Stimulated activated CD8-positive, alpha-beta memory T cell treated with anti-CD3 and anti-CD28 coated beads, Interleukin-15, amount 100 ng/mL, for 4 hours (primary cell): ENCODE results near the gene ELN.
A peak's percentile ranks its signal among the peaks of the same experiment; 100 is the strongest.

Experiments used
- DNase-seq, 2 donors: peaks; one replicate each; pipeline ENCODE4 v3.0.0-alpha.2; 2020; ENCODE audit warnings: low read depth in 2 of 2

Gene ELN

DNA sequence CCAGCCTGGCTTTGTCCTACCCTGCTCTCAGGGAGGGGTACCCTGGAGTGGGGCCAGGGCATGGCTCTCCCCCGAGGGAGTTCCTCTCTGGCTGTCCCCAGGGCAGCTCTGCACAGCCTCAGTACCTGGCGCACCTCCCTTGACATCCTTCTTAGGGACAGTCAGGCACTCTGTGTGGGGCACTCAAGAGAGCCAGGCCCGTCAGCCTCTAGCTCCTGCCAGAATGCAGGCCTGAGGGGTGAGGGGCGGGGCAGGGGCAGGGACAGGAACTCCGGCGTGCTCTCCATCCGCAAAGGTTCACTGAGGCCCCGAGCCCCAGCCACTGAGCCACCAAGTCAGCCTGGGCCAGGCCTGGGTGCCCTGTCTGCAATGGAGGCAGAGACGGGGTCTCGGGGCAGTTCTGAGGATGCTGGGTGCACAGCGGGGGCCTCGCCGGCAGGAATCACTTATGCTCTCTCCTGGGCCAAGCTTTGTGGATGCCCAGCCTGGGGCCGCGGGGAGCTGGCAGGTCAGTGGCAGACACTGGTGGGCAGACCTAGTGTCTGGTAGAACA lies 65.8 kb downstream of the ELN start:
- no peak for DNase-seq

DNA sequence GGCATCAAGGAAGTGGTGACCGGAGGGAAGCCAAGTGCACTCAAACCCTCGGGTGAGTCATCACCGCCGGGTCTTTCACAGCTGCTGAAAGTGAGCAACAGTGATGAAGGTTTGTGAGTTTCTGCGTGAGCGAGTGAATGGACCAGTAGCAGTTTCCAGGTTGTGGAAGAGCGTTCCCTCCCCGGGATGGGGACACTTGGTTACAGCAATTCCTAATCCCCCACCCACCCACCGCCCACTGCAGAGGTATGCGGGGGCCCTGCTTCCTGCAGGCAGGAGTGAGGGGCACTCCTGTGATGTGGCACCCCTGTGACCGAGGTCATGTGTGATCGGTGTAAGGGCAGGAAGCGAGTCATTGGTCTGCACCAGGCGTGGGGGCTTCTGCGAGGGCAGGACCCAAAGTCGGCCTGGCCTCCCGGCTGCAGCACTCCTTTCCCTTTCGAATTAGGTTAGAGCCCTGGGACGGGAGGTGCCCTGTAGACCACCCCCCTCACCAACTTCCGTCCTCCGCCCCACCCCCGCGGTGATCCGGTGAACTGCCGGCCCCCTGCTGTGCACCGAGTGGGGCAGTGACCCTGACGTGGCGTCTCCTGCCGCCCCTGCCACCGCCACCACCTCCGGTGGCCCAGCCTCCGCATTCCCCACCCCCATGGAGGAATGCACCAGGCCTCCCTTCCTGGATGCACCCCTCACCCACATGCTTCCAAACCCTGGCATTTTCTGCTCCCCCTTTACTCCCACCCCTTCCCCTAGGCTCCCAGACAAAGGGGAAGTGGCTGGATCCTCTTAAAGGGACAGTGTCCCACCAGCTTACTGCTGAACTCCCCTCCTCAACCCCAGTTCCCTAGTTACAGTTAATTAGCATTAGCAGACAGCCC lies 66.5 kb downstream of the ELN start:
- DNase-seq: peak; percentile 63 to 64

DNA sequence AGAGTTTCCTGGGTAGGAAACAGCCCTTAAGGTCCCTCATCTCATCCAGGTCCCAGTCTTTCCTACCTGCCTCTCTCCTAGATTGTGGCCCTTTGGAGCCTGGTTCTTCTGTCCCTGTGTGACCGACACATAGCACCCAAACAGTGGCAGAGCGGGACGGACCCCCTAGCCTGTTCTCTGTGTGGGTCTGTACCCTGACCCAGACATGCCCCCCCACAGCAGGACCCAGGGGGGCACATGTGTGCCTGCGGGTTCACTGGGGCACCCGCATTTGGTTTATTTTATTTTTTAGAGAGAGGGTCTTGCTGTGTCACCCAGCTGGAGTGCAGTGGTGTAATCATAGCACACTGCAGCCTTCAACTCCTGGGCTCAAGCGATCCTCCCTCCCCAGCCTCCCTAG lies 67.2 kb downstream of the ELN start:
- DNase-seq: no peak

DNA sequence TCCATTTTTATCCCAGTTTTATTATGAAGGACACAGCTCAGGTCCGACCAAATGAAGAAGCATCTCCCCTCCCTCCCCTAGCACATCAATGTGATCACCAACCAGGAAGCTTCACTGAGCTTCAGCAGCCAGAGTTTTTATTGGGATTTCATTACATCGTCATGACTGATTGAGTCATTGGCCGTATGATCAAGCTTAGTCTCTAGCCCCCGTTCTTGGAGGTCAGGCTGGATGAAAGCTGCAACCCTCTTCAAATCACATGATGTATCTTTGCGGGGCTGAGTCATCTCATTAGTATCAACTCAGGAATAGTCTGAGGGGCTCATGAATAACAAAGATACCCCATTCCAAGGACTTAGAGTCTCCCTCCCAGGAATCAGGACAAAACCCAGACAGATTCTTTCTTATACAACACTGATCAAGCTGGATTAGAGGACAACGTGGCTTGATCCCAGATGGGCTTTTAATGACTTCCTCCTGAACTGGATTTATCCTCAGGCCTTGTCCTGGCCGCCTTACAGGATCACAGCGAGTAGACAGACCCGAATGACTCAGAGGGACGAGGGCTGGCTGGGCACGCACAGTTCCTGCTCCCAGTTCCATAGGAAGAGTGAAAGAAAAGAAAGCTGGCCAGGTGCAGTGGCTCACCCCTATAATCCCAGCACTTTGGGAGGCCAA lies 70.1 kb downstream of the ELN start:
- DNase-seq: no peak

DNA sequence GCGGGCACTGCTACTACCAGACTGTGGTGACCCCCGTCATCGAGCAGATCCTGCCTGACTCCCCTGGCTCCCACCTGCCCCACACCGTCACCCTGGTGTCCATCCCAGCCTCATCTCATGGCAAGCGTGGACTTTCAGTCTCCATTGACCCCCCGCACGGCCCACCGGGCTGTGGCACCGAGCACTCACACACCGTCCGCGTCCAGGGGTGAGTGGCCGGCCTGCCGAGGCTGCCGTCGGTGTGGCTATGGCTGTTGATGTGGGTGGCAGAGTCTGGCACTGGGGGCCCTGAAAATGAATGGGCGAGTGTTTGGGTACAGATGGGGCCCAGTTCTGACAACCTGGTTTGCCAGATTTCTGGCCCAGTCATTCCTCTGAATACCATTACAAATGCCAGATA lies 71.1 kb downstream of the ELN start:
- no peak for DNase-seq

DNA sequence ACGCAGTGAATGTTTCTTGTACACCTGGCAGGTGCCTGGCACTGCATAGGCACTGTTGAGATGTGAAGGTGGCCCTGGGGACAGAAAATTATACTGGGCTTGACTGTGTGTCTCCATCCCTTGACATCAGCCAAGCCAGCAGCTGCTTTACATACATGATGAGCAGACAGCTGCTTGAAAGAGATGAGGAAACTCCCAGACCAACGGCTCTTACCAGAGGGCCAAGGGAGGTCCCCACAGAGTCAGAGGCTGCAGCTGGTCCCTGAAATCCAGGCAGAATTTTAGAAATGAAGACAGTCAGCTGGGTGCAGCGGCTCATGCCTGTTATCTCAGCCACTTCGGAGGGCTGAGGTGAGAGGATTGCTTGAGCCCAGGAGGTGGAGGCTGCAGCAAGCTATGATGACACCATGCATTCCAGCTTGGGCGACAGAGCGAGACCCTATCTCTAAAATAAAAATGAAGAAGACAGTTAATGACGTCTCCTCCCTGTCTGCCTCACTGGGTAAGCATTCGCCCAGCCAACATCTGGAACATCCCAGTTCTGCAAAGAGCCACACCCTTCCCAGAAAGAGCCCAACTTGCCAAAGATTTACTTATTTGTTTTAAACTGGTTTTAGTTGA lies 73.2 kb downstream of the ELN start:
- no peak for DNase-seq

DNA sequence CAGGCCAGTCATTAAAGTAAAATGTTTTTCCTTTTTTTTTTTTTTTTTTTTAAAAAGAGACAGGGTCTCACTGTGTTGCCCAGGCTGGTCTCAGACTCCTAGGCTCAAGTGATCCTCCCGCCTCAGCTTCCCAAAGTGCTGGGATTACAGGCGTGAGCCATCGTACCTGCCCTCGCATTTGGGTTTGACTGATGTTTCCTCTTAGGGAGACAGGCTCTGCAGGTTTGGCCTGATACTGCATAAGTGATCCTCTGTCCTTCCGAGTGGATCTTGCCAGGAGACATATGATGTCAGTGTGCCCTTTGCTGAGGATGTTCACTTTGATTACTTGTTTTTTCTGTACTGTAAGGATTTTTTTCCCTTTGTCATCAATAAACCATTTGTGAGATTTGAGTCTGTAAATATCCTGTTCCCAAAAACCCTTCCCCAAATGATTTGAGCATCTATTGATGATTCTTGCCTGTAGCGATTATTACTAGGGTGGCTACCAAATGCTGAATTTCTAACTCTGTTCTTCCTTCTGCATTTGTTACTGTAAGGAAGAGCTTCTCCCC lies 75.3 kb downstream of the ELN start:
- no peak for DNase-seq

DNA sequence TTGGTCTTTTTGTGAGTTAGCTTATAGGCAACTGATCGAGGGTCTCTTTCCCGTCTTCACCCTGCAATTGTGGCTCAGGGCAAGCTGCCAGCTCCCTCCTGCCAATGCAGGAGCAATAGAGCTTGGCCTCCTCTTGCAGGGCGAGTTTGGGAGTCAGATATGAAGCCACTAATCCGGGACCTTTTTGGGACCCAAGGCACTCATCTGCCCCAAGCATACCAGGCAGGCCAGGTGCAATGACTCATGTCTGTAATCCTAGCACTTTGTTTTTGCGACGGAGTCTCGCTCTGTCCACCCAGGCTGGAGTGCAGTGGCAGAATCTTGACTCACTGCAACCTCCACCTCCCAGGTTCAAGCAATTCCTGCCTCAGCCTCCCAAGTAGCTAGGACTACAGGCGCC lies 76.7 kb downstream of the ELN start:
- no peak for DNase-seq

DNA sequence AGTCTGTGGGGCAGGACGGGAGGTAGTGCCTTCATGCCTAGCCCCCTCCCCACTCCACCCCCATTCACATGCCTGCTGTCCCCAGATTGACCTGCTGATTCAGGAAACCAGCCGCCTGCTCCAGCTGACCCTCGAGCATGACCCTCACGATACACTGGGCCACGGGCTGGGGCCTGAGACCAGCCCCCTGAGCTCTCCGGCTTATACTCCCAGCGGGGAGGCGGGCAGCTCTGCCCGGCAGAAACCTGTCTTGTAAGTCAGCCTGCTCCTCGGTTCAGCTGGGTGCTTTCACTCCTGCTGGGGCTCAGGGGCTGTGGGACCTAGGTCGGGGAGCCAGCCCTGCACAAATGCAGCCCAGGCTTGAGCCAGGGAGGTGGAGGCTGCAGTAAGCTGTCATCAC lies 78.0 kb downstream of the ELN start:
- no peak for DNase-seq

DNA sequence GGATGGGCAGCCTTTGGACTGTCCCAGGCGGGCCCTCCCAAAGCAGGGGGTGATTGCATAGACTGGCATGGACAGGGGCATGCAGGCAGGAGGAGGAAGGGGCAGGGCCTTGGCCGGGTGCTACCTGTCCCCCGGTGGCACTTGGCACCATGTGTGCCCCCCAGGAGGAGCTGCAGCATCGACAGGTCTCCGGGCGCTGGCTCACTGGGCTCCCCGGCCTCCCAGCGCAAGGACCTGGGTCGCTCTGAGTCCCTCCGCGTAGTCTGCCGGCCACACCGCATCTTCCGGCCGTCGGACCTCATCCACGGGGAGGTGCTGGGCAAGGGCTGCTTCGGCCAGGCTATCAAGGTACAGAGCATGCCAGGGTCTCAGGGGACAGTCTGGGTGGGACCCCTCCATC lies 78.9 kb downstream of the ELN start:
- no peak for DNase-seq

DNA sequence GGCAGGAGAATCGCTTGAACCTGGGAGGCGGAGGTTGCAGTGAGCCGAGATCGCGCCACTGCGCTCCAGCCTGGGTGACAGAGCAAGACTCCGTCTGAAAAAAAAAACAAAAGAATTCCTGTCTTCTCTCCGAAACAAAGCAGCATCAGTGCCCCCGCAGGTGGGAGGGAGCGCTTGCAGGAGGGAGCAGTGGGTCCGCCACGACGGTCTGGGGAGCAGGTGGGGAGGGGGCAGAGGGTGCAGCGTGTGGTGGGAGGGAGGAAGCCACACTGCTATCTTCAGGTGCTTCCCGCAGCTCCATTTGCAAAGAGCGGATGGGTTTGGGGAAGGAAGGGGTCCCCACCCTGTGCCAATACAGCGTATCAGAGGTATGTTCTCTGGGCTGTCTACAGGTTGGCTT lies 87.4 kb downstream of the ELN start:
- no peak for DNase-seq

DNA sequence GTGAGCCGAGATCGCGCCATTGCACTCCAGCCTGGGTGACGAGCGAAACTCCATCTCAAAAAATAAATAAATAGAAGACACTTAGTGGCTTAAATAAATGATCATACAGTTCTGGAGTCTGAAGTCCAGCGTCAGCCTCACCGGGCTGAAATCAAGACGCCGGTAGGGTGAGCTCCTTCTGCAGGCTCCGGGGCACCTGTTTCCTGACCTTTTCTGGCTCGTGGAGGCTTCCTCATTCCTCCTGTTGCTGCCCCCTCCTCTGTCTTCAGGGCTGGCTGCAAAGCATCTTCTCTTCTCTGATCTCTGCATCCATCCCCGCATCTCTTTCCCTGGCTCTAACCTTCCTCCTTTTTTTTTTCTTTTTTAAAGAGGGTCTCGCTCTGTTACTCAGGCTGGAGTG lies 88.4 kb downstream of the ELN start:
- DNase-seq: no peak
